Neural cell (in vitro differentiated cells): Measurements from ENCODE around the gene SMCHD1. TPM values are rescaled to one million over a fixed set of nuclear protein-coding genes. Genes with fewer than 3 reads are reported as not detected.

Experiments
- H2AFZ ChIP-seq: fragments of 200-600, 300-800 bp; sonication (generic), shearing (Covaris generic); 2 replicates; pipeline ENCODE4 v1.6.0; 2014; ENCODE audit warnings: low read depth, mild to moderate bottlenecking, antibody characterized with exemption, low read length, moderate library complexity
- H3F3A ChIP-seq: fragments of 200-600 bp; shearing (Covaris generic); 2 replicates; pipeline ENCODE4 v1.6.1; 2016; ENCODE audit warnings: mild to moderate bottlenecking, moderate library complexity, mixed read lengths, antibody characterized with exemption, low read length; ENCODE audit not compliant: insufficient read depth, poor library complexity, severe bottlenecking
- H3K27ac ChIP-seq: fragments of 200-600, 300-800 bp; sonication (generic), shearing (Covaris generic); 2 replicates; pipeline ENCODE4 v1.5.1; 2014; ENCODE audit warnings: mild to moderate bottlenecking, low read length, moderate library complexity
- H3K27me3 ChIP-seq: fragments of 300-800, 200-600 bp; sonication (generic), shearing (Covaris generic); 2 replicates; pipeline ENCODE4 v1.6.0; 2014; ENCODE audit warnings: mild to moderate bottlenecking, low read depth, low read length, moderate library complexity; ENCODE audit not compliant: insufficient read depth
- H3K36me3 ChIP-seq: fragments of 300-800, 200-600 bp; sonication (generic), shearing (Covaris generic); 2 replicates; pipeline ENCODE4 v1.5.1; 2014; ENCODE audit warnings: mild to moderate bottlenecking, antibody characterized with exemption, low read length, moderate library complexity; ENCODE audit not compliant: insufficient read depth
- H3K4me2 ChIP-seq: fragments of 300-800, 200-600 bp; sonication (generic), shearing (Covaris generic); 2 replicates; pipeline ENCODE4 v1.6.0; 2014; ENCODE audit warnings: mild to moderate bottlenecking, low read length
- H3K4me3 ChIP-seq: fragments of 300-800, 200-600 bp; sonication (generic), shearing (Covaris generic); 2 replicates; pipeline ENCODE4 v1.5.1; 2014; ENCODE audit warnings: mild to moderate bottlenecking, low read length, moderate library complexity
- H3K79me2 ChIP-seq: fragments of 200-600 bp; shearing (Covaris generic); replicated peaks from 2 replicates; pipeline ENCODE4 v1.6.0; 2014; ENCODE audit warnings: mild to moderate bottlenecking, low read length, moderate library complexity; ENCODE audit not compliant: insufficient read depth
- H3K9ac ChIP-seq: fragments of 300-800, 200-600 bp; sonication (generic), shearing (Covaris generic); 2 replicates; pipeline ENCODE4 v1.6.1; 2016; ENCODE audit warnings: mild to moderate bottlenecking, low read length, mixed read lengths
- H3K9me2 ChIP-seq: fragments of 200-600 bp; shearing (Covaris generic); 2 replicates; pipeline ENCODE4 v1.6.1; 2016; ENCODE audit warnings: mild to moderate bottlenecking, low read length, mixed read lengths; ENCODE audit not compliant: insufficient read depth
- H3K9me3 ChIP-seq: fragments of 200-600, 300-800 bp; sonication (generic), shearing (Covaris generic); 2 replicates; pipeline ENCODE4 v1.6.1; 2016; ENCODE audit warnings: mild to moderate bottlenecking, mixed run types, low read length, moderate library complexity, mixed read lengths
- H4K20me1 ChIP-seq: fragments of 200-600 bp; shearing (Covaris generic); 2 replicates; pipeline ENCODE4 v1.6.1; 2016; ENCODE audit warnings: mild to moderate bottlenecking, mixed run types; ENCODE audit not compliant: insufficient read depth
- CTCF ChIP-seq: fragments of 450-650 bp; IDR thresholded peaks from 2 replicates; pipeline ENCODE4 v1.5.1; 2014; ENCODE audit warnings: antibody characterized with exemption, mild to moderate bottlenecking, moderate library complexity; ENCODE audit not compliant: poor library complexity, severe bottlenecking
- EP300 ChIP-seq: fragments of 450-650 bp; conservative IDR thresholded peaks from 2 replicates; pipeline ENCODE4 v1.6.1; 2014; ENCODE audit warnings: antibody characterized with exemption, mild to moderate bottlenecking, moderate library complexity; ENCODE audit not compliant: poor library complexity, severe bottlenecking
- EZH2 ChIP-seq: fragments of 200-600, 300-800 bp; shearing (Covaris generic), sonication (generic); IDR thresholded peaks from 2 replicates; pipeline ENCODE4 v1.6.1; 2014; ENCODE audit warnings: antibody characterized with exemption, low read length, borderline replicate concordance, mild to moderate bottlenecking; ENCODE audit not compliant: insufficient read depth, poor library complexity, severe bottlenecking
- MXI1 ChIP-seq: fragments of 450-650 bp; conservative IDR thresholded peaks from 2 replicates; pipeline ENCODE4 v1.6.1; 2014; ENCODE audit warnings: antibody characterized with exemption, mild to moderate bottlenecking; ENCODE audit not compliant: poor library complexity, severe bottlenecking
- POLR2AphosphoS5 ChIP-seq: IDR thresholded peaks from 2 replicates; pipeline ENCODE4 v1.6.1; 2012
- RAD21 ChIP-seq: fragments of 450-650 bp; conservative IDR thresholded peaks from 2 replicates; pipeline ENCODE4 v1.6.1; 2014; ENCODE audit warnings: antibody characterized with exemption, mild to moderate bottlenecking, moderate library complexity
- REST ChIP-seq: IDR thresholded peaks from 2 replicates; pipeline ENCODE4 v1.6.1; 2012; ENCODE audit warnings: borderline replicate concordance
- SMC3 ChIP-seq: fragments of 450-650 bp; conservative IDR thresholded peaks from 2 replicates; pipeline ENCODE4 v1.6.1; 2014; ENCODE audit warnings: antibody characterized with exemption, mild to moderate bottlenecking, moderate library complexity; ENCODE audit not compliant: poor library complexity
- TAF1 ChIP-seq: IDR thresholded peaks from 2 replicates; pipeline ENCODE4 v1.6.1; 2012; ENCODE audit warnings: low read depth
- polyA plus RNA-seq: library from polyadenylated mRNA; depleted of rRNA; stranded (reverse); fragments of >200 nt; gene quantifications from 2 replicates; pipeline ENCODE4 v1.2.3, GENCODE V29; 2014

The SMCHD1 gene
- polyA plus RNA-seq, 1 donor from 2014 or later = 49.4 TPM

- H3K27me3 ChIP-seq = no peaks in the 10 kb centered on the region
- no peak overlapping the region for H3K9ac ChIP-seq
- H3K4me2 ChIP-seq = no peak overlapping the region
- no peak for TF ChIP-seq MXI1
- TF ChIP-seq TAF1 = no peak
- TF ChIP-seq SMC3 = no peak
- no peak for TF ChIP-seq RAD21
- TF ChIP-seq EZH2 = no peak
- TF ChIP-seq CTCF = no peak
- no peak for TF ChIP-seq EP300
- no peak for TF ChIP-seq REST
- no peak for TF ChIP-seq POLR2AphosphoS5
- peaks cover 4% of the 10 kb centered on the region for H3K36me3 ChIP-seq
- H3K9me3 ChIP-seq = no peaks in the 10 kb centered on the region
- H4K20me1 ChIP-seq = no peaks in the 10 kb centered on the region
- no peak overlapping the region for H3K4me3 ChIP-seq
- H3K27ac ChIP-seq = no peak overlapping the region
- H3K79me2 ChIP-seq = no peaks in the 10 kb centered on the region
- no peaks in the 10 kb centered on the region for H3K9me2 ChIP-seq
- H2AFZ ChIP-seq = no peak overlapping the region
- H3F3A ChIP-seq = no peaks in the 10 kb centered on the region
Measured at GRCh38 chr18:2709316-2709715, 53.8 kb downstream of the SMCHD1 start.

GRCh38 chr18:2714140-2714539 is 58.6 kb downstream of the SMCHD1 start:
- H3K27me3 ChIP-seq = no peaks in the 10 kb centered on the region
- TF ChIP-seq MXI1 (no peak), POLR2AphosphoS5 (no peak), TAF1 (no peak), CTCF (no peak), RAD21 (no peak), REST (no peak), EZH2 (no peak), SMC3 (no peak), EP300 (no peak)
- no peak overlapping the region for H2AFZ ChIP-seq
- H3F3A ChIP-seq = no peaks in the 10 kb centered on the region
- no peak overlapping the region for H3K27ac ChIP-seq
- no peaks in the 10 kb centered on the region for H3K79me2 ChIP-seq
- no peaks in the 10 kb centered on the region for H4K20me1 ChIP-seq
- no peak overlapping the region for H3K4me2 ChIP-seq
- H3K9me2 ChIP-seq = no peaks in the 10 kb centered on the region
- H3K4me3 ChIP-seq = no peak overlapping the region
- no peaks in the 10 kb centered on the region for H3K9me3 ChIP-seq
- no peak overlapping the region for H3K9ac ChIP-seq
- H3K36me3 ChIP-seq = no peaks in the 10 kb centered on the region
